ENCODE data around the gene TOM1. TPM values are rescaled to one million over a fixed set of nuclear protein-coding genes. Genes with fewer than 3 reads are reported as not detected.

Gene TOM1
- total RNA-seq, 2 experiments from 2014 or later, result 22.7 to 30.6 TPM

DNA sequence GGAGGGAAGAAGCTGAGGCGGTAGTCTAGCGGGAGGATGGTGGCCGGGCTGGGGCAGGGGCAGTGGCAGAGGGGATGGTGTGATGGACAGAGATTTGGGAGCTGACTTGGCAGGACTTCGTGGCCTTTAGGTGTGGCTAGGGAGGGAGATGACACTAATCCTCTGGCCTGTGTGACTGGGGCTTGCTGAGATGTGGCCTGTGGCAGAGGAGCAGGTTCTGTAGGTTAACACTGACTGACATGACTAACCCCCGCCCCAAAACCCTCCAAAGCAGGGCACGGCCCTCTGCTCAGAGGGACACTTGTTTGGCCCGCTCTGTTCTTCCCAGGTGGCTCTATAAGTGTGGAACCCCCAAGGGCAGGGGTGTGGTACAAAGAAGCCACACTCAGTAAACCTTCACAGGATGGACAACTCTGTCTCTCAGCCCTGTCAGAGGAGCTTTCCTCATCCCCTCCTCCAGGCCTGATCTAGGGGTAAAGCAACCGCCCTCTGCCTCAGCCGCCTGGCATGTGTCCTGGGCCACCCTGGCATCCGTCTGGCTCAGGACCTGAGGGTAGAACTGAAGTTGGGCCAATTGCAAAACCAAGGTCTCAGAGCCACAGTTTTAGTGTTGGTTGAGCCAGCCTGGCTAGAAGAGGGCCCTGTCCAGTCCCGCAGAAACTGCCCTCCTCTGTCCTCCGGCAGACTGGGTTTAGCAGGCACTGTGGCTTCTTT, 15.6 kb downstream of the TOM1 start:
- DNase-seq (ENCODE audit: low spot score), result no peak
- H2AFZ ChIP-seq (ENCODE audit: low read length), result no peak overlapping the region
- intact Hi-C loops (cut with micrococcal nuclease; ENCODE audit: unreplicated experiment), result no loop called here
- no peak overlapping the region for H3K27ac ChIP-seq (ENCODE audit: low read depth, low read length, poor library complexity, severe bottlenecking)
- H3K9me3 ChIP-seq (ENCODE audit: low read length), result no peaks in the 10 kb centered on the region
- ChIA-PET CTCF (ENCODE audit: unreplicated experiment) (no interaction called here), POLR2A (no interaction called here)
- H3K36me3 ChIP-seq (ENCODE audit: insufficient read depth, low read length), result no peaks in the 10 kb centered on the region; the same call in 1 of the 2 replicates
- no peak for TF ChIP-seq CTCF (conservative IDR thresholded peaks at IDR 0.05; ENCODE audit: low read length)
- TF ChIP-seq EZH2phosphoT487 (IDR thresholded peaks at IDR 0.05; ENCODE audit: borderline replicate concordance, low read depth, low read length), result no peak
- BruUV-seq (replicated peaks), result no TSS peak
- H4K20me1 ChIP-seq (ENCODE audit: insufficient read depth, low read length), result no peaks in the 10 kb centered on the region
- H3K4me2 ChIP-seq (ENCODE audit: low read length), result no peak overlapping the region; the same call in 1 of the 2 replicates
- no peaks in the 10 kb centered on the region for H3K9me2 ChIP-seq (ENCODE audit: insufficient read depth, low read length)
- no peak overlapping the region for H3K4me3 ChIP-seq (ENCODE audit: low read depth, low read length, poor library complexity, severe bottlenecking)
- peaks cover 12% of the 10 kb centered on the region for H3K4me1 ChIP-seq (ENCODE audit: insufficient read depth, low read length, poor library complexity, severe bottlenecking)
- no peaks in the 10 kb centered on the region for H3K79me2 ChIP-seq (ENCODE audit: insufficient read depth, low read depth, low read length)

DNA sequence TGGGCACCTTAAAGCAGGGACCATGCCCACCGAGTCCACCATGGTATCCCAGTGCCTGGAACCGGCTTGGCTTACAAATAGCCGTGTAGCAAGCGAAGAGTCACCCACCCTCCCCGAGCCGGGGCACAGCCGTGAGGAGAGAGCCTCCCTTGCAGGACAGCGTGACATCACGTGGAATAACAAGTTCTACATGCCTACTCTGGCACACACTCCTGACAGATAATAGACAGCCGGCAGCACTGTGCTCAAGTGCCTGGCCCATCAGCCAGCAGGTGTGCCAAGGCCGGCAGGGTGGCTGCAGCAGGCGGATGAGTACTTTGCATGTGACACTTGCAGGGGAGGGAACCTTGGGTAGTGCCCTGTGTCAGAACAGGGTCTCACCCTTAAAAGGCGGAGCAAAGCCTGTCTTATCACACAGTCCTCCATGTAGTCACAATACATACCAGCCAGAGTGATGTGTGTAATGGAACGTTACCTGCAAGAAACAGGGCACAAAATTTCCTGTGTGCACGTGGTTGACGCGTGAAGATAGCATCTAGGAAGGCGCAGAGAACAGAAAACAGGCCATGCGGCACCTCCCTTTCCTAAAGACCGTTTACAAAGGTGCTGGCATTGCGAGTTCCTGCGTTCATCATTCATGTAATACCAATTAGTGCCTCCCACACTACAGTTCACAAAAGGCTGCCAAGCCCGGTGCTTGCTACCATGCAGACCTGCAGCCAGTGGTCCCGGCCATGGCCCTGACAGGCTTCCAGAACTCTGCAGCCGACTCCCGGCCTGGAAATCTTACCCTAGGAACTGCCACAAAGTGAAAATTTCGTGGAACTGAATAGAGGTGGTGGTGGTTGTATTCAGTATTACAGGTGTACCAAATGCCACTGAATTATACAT, 16.4 kb downstream of the TOM1 start:
- Histone ChIP-seq H3K4me1 (ENCODE audit: insufficient read depth, low read length, poor library complexity, severe bottlenecking) (peaks cover 4% of the 10 kb centered on the region), H3K27ac (ENCODE audit: low read depth, low read length, poor library complexity, severe bottlenecking) (no peak overlapping the region), H3K79me2 (ENCODE audit: insufficient read depth, low read depth, low read length) (no peaks in the 10 kb centered on the region), H3K4me3 (ENCODE audit: low read depth, low read length, poor library complexity, severe bottlenecking) (no peak overlapping the region), H4K20me1 (ENCODE audit: insufficient read depth, low read length) (no peaks in the 10 kb centered on the region), H3K36me3 (ENCODE audit: insufficient read depth, low read length) (no peaks in the 10 kb centered on the region; the same call in 1 of the 2 replicates), H2AFZ (ENCODE audit: low read length) (no peak overlapping the region), H3K9me3 (ENCODE audit: low read length) (no peaks in the 10 kb centered on the region), H3K4me2 (ENCODE audit: low read length) (no peak overlapping the region; the same call in 1 of the 2 replicates), H3K9me2 (ENCODE audit: insufficient read depth, low read length) (no peaks in the 10 kb centered on the region)
- POLR2A ChIA-PET, result no interaction called here
- TF ChIP-seq EZH2phosphoT487 (IDR thresholded peaks at IDR 0.05; ENCODE audit: borderline replicate concordance, low read depth, low read length) (no peak), CTCF (conservative IDR thresholded peaks at IDR 0.05; ENCODE audit: low read length) (no peak)
- intact Hi-C loops (cut with micrococcal nuclease; ENCODE audit: unreplicated experiment), result no loop called here
- no peak for DNase-seq (ENCODE audit: low spot score)
- no TSS peak for BruUV-seq (replicated peaks)
- CTCF ChIA-PET (ENCODE audit: unreplicated experiment), result no interaction called here

Measured in OCI-LY7 (cell line).